ENCODE data around the gene CHD6.

DNA sequence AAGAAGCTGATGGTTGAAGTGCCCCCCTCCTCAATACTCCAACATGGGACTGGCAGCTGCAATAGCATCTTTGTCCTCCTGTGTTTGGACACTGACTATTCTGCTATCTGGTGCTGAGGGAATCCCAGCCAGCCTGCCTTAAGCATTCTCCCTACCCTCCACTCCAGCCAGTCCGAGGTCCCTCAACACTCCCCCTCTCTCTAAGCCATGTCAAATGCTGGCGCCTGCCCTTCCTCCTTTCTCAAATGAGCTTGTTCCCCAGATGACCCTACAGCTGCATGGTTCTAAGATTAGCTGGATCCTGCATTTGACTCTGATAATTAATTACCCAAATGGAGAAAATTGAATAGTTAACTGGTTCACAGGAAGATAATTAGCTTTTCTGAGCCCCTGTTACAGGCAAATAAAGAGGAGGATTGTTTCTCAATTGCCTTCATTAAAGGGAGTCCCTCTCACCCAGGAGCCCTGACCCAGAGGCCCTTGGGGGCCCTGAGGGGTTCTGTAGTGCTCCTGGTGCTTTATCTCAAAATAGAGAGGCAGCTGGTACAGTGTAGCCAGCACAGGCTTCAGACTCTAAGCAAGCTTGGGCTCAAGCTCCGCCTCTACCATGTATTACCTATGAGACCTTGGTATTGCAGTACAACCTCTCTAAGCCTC lies 37.9 kb upstream of the CHD6 start:
- TF ChIP-seq POLR2AphosphoS5 (IDR thresholded peaks at IDR 0.05) (no peak), POLR2A (IDR thresholded peaks at IDR 0.05) (no peak)
- TF ChIP-seq, protein P1, sequence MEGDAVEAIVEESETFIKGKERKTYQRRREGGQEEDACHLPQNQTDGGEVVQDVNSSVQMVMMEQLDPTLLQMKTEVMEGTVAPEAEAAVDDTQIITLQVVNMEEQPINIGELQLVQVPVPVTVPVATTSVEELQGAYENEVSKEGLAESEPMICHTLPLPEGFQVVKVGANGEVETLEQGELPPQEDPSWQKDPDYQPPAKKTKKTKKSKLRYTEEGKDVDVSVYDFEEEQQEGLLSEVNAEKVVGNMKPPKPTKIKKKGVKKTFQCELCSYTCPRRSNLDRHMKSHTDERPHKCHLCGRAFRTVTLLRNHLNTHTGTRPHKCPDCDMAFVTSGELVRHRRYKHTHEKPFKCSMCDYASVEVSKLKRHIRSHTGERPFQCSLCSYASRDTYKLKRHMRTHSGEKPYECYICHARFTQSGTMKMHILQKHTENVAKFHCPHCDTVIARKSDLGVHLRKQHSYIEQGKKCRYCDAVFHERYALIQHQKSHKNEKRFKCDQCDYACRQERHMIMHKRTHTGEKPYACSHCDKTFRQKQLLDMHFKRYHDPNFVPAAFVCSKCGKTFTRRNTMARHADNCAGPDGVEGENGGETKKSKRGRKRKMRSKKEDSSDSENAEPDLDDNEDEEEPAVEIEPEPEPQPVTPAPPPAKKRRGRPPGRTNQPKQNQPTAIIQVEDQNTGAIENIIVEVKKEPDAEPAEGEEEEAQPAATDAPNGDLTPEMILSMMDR (IDR thresholded peaks at IDR 0.05) = no peak

Data from sigmoid colon (tissue), 4 donors.